ENCODE results near the gene SCYL2.
"Not testable (repeated sequence)": the region's sequence is repeated elsewhere in the genome, so short reads cannot be mapped to it uniquely, and the experiment has no call there.

The SCYL2 gene

GRCh38 chr12:100265107-100265506 is 1.9 kb upstream of the SCYL2 start:
- not testable (repeated sequence) for FAIRE-seq; DNase-seq (ENCODE audit: insufficient read length, low spot score)

GRCh38 chr12:100265732-100266584 is 1.0 kb upstream of the SCYL2 start:
- FAIRE-seq (no peak), DNase-seq (ENCODE audit: insufficient read length, low spot score) (no peak)

- DNase-seq (ENCODE audit: insufficient read length, low spot score) (no peak), FAIRE-seq (no peak)
Measured at GRCh38 chr12:100266585-100266834, 467 bp upstream of the SCYL2 start.

GRCh38 chr12:100267603-100268281 is 765 bp downstream of the SCYL2 start:
- DNase-seq (ENCODE audit: insufficient read length, low spot score) (no peak), FAIRE-seq (peak; percentile 55)

GRCh38 chr12:100268835-100269564 is 2.0 kb downstream of the SCYL2 start:
- FAIRE-seq (no peak), DNase-seq (ENCODE audit: insufficient read length, low spot score) (no peak)

GRCh38 chr12:100273782-100274181 is 6.8 kb downstream of the SCYL2 start:
- FAIRE-seq (no peak), DNase-seq (ENCODE audit: insufficient read length, low spot score) (no peak)

- no peak for FAIRE-seq
- DNase-seq (ENCODE audit: insufficient read length, low spot score), result no peak
Measured at GRCh38 chr12:100274291-100274690, 7.3 kb downstream of the SCYL2 start.

GRCh38 chr12:100279159-100279558 is 12.2 kb downstream of the SCYL2 start:
- FAIRE-seq, result no peak
- DNase-seq (ENCODE audit: insufficient read length, low spot score), result no peak

GRCh38 chr12:100279607-100280244 is 12.7 kb downstream of the SCYL2 start:
- DNase-seq (ENCODE audit: insufficient read length, low spot score) (no peak), FAIRE-seq (no peak)

- FAIRE-seq; DNase-seq (ENCODE audit: insufficient read length, low spot score): not testable (repeated sequence)
Measured at GRCh38 chr12:100284556-100284955, 17.6 kb downstream of the SCYL2 start.

- DNase-seq (ENCODE audit: insufficient read length, low spot score), result no peak
- FAIRE-seq, result no peak
Measured at GRCh38 chr12:100289038-100289437, 22.1 kb downstream of the SCYL2 start.

GRCh38 chr12:100290016-100290415 is 23.0 kb downstream of the SCYL2 start:
- no peak for FAIRE-seq

GRCh38 chr12:100293017-100293416 is 26.0 kb downstream of the SCYL2 start:
- DNase-seq (ENCODE audit: insufficient read length, low spot score), result no peak
- FAIRE-seq, result no peak

More at GRCh38 chr12:100290016-100290415, 23.0 kb downstream of the SCYL2 start:
- DNase-seq (ENCODE audit: insufficient read length, low spot score), result no peak

GRCh38 chr12:100294366-100294765 is 27.4 kb downstream of the SCYL2 start:
- FAIRE-seq; DNase-seq (ENCODE audit: insufficient read length, low spot score): not testable (repeated sequence)

GRCh38 chr12:100295764-100296555 is 29.0 kb downstream of the SCYL2 start:
- FAIRE-seq (no peak), DNase-seq (ENCODE audit: insufficient read length, low spot score) (no peak)

- FAIRE-seq (no peak), DNase-seq (ENCODE audit: insufficient read length, low spot score) (no peak)
Measured at GRCh38 chr12:100302081-100302480, 35.1 kb downstream of the SCYL2 start.

- no peak for DNase-seq (ENCODE audit: insufficient read length, low spot score)
- FAIRE-seq, result no peak
Measured at GRCh38 chr12:100303831-100304230, 36.9 kb downstream of the SCYL2 start.

- FAIRE-seq; DNase-seq (ENCODE audit: insufficient read length, low spot score): not testable (repeated sequence)
Measured at GRCh38 chr12:100304334-100304733, 37.4 kb downstream of the SCYL2 start.

GRCh38 chr12:100308138-100308537 is 41.2 kb downstream of the SCYL2 start:
- not testable (repeated sequence) for DNase-seq (ENCODE audit: insufficient read length, low spot score); FAIRE-seq

- FAIRE-seq (no peak), DNase-seq (ENCODE audit: insufficient read length, low spot score) (no peak)
Measured at GRCh38 chr12:100311317-100311716, 44.3 kb downstream of the SCYL2 start.

All from GM19239 (cell line).